OCI-LY7 (cell line): ENCODE measurements around the gene ARRDC5. TPM values are rescaled to one million over a fixed set of nuclear protein-coding genes. Genes with fewer than 3 reads are reported as not detected.

ENCODE experiments used
- BruUV-seq: library from RNA; stranded (reverse); fragments of 400-500 nt; replicated peaks from 2 replicates; lab custom pipeline; 2021; lab: Mats Ljungman, UMichigan
- CTCF ChIA-PET: fragments of 300-600 bp; sonication (Branson Sonifier 250); formaldehyde crosslinking; loops from one replicate; lab custom pipeline; 2022; ENCODE audit warnings: antibody characterized with exemption; ENCODE audit not compliant: unreplicated experiment; lab: Charles Lee
- POLR2A ChIA-PET: fragments of 300-600 bp; sonication (Branson Sonifier 250); formaldehyde crosslinking; loops from one replicate; lab custom pipeline; 2022; ENCODE audit warnings: antibody characterized with exemption; lab: Charles Lee
- DNase-seq: peaks from one replicate; pipeline ENCODE4 v3.0.0-alpha.2; 2015; ENCODE audit warnings: low spot score
- H2AFZ ChIP-seq: fragments of 200-600 bp; sonication (generic), shearing (Covaris generic); 2 replicates; pipeline ENCODE4 v1.6.1; 2014; ENCODE audit warnings: mild to moderate bottlenecking, antibody characterized with exemption, low read length, moderate library complexity
- H3K27ac ChIP-seq: fragments of 200-600 bp; sonication (generic); 2 replicates; pipeline ENCODE4 v1.5.1; 2014; ENCODE audit warnings: mixed run types, low read depth, mild to moderate bottlenecking, moderate library complexity, low read length, inconsistent platforms; ENCODE audit not compliant: poor library complexity, severe bottlenecking
- H3K36me3 ChIP-seq: fragments of 200-600 bp; sonication (generic); 2 replicates; pipeline ENCODE4 v1.6.1; 2014; ENCODE audit warnings: mild to moderate bottlenecking, antibody characterized with exemption, low read length, moderate library complexity, mixed read lengths; ENCODE audit not compliant: insufficient read depth
- H3K4me1 ChIP-seq: fragments of 200-600 bp; sonication (generic); 2 replicates; pipeline ENCODE4 v1.5.1; 2014; ENCODE audit warnings: mild to moderate bottlenecking, low read length; ENCODE audit not compliant: insufficient read depth, poor library complexity, severe bottlenecking
- H3K4me2 ChIP-seq: fragments of 200-600 bp; sonication (generic); 2 replicates; pipeline ENCODE4 v1.6.1; 2014; ENCODE audit warnings: mild to moderate bottlenecking, low read length
- H3K4me3 ChIP-seq: fragments of 200-600 bp; sonication (generic); 2 replicates; pipeline ENCODE4 v1.5.1; 2014; ENCODE audit warnings: mild to moderate bottlenecking, low read depth, low read length; ENCODE audit not compliant: poor library complexity, severe bottlenecking
- H3K79me2 ChIP-seq: fragments of 200-600 bp; sonication (generic); 2 replicates; pipeline ENCODE4 v1.6.1; 2016; ENCODE audit warnings: low read depth, mild to moderate bottlenecking, low read length, moderate library complexity, mixed read lengths; ENCODE audit not compliant: insufficient read depth
- H3K9me2 ChIP-seq: fragments of 200-600 bp; sonication (generic); 2 replicates; pipeline ENCODE4 v1.6.1; 2016; ENCODE audit warnings: mild to moderate bottlenecking, low read length, mixed read lengths; ENCODE audit not compliant: insufficient read depth
- H3K9me3 ChIP-seq: fragments of 200-600 bp; sonication (generic); 2 replicates; pipeline ENCODE4 v1.6.1; 2014; ENCODE audit warnings: mild to moderate bottlenecking, mixed run types, low read length, mixed read lengths
- H4K20me1 ChIP-seq: fragments of 200-600 bp; sonication (generic); 2 replicates; pipeline ENCODE4 v1.6.1; 2014; ENCODE audit warnings: mild to moderate bottlenecking, antibody characterized with exemption, low read length, moderate library complexity, mixed read lengths; ENCODE audit not compliant: insufficient read depth
- EZH2phosphoT487 ChIP-seq: fragments of 200-600 bp; sonication (generic); IDR thresholded peaks from 2 replicates; pipeline ENCODE4 v1.6.1; 2018; ENCODE audit warnings: low read depth, borderline replicate concordance, mild to moderate bottlenecking, mixed run types, antibody characterized with exemption, low read length, moderate library complexity, mixed read lengths
- intact Hi-C: fragments of 100-400 bp; cut with micrococcal nuclease; formaldehyde crosslinking; loops from one replicate; pipeline ENCODE4 v1.10.0; 2022; ENCODE audit not compliant: unreplicated experiment
- total RNA-seq, 2 experiments: library from RNA; depleted of rRNA in 1 of 2; stranded (reverse); fragments of >200 nt in 1 of 2; shearing (Covaris generic) in 1 of 2; gene quantifications; 2 replicates each; pipeline ENCODE4 v1.2.3, GENCODE V29; 2014 to 2022
- TF ChIP-seq, protein P1 (sequence below): fragments of 200-600 bp; sonication (generic); conservative IDR thresholded peaks from 2 replicates; pipeline ENCODE4 v1.5.1; 2014; ENCODE audit warnings: mild to moderate bottlenecking, antibody characterized with exemption, low read length, moderate library complexity, mixed read lengths

The ARRDC5 gene
- total RNA-seq, 2 experiments from 2014 or later = not detected

DNA sequence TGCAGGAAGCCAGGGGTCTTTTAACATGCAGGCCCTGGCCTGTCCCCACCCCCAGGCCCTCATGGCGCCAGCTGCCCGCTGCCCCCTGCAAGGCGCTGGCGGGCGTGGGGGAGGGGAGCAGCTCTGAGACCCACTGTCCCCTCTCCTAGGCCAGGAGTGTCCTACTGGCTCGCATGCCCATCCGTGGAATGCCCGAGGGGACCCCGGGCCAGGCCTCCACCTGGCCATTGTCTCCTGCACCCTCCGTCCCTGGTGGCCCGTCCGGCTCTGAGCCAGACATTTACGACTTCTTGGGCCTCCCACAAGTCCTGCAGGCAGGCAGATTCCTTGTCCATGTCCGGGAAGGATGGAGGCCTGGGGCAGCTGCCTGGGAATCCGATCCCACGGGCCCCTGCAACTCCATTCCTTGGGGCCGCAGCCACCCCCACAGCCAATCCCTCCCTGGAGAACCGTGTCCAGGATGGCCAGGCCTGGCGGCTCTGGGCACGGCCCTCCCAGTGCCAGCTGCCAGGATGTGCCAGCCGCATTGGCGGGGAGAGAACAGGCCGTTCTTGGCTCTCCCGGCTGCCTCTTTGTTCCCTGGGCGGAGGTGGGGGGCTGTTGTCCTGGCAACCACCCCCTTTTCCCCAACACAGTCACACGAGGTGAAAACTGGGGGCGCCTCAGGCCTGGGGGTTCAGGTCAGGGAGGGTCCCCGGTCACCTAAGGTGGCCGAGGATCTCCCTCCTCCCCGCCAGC, 24.8 kb downstream of the ARRDC5 start:
- Histone ChIP-seq H3K4me2 (peak overlapping the region; percentile 62), H2AFZ (peak overlapping the region; percentile 24; the same call in 1 of the 2 replicates)
- CTCF ChIA-PET = interaction anchor here (0.6 kb wide), 1 partner anchor 472 kb away, joined by 3 read pairs; no protein-coding TSS in a partner anchor

DNA sequence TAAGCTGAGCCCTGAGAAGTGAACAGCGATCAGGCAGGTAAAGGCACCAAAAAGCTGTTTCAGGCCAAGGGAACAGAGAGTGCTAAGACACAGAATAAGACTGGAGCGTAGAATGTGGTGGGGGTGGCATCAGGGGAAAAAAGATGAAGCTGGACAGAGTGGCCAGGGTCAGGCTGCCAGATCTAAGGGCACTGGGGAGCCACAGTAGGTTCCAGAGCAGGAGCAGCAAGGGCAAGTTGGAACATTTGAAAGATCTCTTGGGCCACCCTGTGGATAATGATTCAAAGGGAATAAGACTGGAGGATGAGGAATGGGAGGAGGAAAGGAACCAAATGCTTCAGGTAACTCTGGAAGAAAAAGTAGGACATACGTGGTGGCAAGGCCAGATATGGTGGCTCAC, 28.8 kb downstream of the ARRDC5 start:
- TF ChIP-seq EZH2phosphoT487 = no peak
- TF ChIP-seq, protein P1, sequence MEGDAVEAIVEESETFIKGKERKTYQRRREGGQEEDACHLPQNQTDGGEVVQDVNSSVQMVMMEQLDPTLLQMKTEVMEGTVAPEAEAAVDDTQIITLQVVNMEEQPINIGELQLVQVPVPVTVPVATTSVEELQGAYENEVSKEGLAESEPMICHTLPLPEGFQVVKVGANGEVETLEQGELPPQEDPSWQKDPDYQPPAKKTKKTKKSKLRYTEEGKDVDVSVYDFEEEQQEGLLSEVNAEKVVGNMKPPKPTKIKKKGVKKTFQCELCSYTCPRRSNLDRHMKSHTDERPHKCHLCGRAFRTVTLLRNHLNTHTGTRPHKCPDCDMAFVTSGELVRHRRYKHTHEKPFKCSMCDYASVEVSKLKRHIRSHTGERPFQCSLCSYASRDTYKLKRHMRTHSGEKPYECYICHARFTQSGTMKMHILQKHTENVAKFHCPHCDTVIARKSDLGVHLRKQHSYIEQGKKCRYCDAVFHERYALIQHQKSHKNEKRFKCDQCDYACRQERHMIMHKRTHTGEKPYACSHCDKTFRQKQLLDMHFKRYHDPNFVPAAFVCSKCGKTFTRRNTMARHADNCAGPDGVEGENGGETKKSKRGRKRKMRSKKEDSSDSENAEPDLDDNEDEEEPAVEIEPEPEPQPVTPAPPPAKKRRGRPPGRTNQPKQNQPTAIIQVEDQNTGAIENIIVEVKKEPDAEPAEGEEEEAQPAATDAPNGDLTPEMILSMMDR = no peak
- Histone ChIP-seq H3K4me1 (peaks cover 47% of the 10 kb centered on the region), H3K4me2 (no peak overlapping the region), H3K9me2 (no peaks in the 10 kb centered on the region), H3K4me3 (no peak overlapping the region), H2AFZ (no peak overlapping the region), H4K20me1 (no peaks in the 10 kb centered on the region), H3K79me2 (no peaks in the 10 kb centered on the region), H3K27ac (peak overlapping the region; percentile 32), H3K36me3 (no peaks in the 10 kb centered on the region), H3K9me3 (no peaks in the 10 kb centered on the region)
- CTCF ChIA-PET = no interaction called here
- intact Hi-C loops = no loop called here
- POLR2A ChIA-PET = no interaction called here
- BruUV-seq = no TSS peak
- DNase-seq = no peak

More for the DNA sequence above, 24.8 kb downstream of the ARRDC5 start:
- peak; percentile 31 for DNase-seq
- TF ChIP-seq, protein P1 = no peak
- no peak for TF ChIP-seq EZH2phosphoT487
- intact Hi-C loops = no loop called here
- H3K4me1 ChIP-seq = peaks cover 62% of the 10 kb centered on the region
- H3K27ac ChIP-seq = peak overlapping the region; percentile 78
- H3K4me3 ChIP-seq = peak overlapping the region; percentile 39
- BruUV-seq = no TSS peak
- H4K20me1 ChIP-seq = no peaks in the 10 kb centered on the region
- no peaks in the 10 kb centered on the region for H3K9me2 ChIP-seq
- POLR2A ChIA-PET = interaction anchor here (1.1 kb wide), 1 partner anchor 27 kb away, joined by 3 read pairs; no protein-coding TSS in a partner anchor
- H3K79me2 ChIP-seq = no peaks in the 10 kb centered on the region
- H3K36me3 ChIP-seq = no peaks in the 10 kb centered on the region
- no peaks in the 10 kb centered on the region for H3K9me3 ChIP-seq

DNA sequence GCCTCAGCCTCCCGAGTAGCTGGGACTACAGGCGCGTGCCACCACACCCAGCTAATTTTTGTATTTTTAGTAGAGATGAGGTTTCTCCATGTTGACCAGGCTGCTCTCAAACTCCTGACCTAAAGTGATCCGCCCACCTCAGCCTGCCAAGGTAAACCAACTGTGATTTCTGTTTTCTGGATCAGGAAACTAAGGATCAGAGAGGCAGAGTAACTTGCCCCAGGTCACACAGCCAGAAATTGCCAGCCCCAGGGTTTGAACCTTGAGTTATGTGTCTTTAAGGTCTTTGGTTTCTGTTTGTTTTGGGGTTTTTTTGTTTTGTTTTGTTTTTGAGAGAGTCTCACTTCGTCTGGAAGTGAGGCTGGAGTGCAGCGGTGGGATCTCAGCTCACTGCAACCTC, 31.0 kb downstream of the ARRDC5 start:
- no peak overlapping the region for H3K27ac ChIP-seq
- H3K4me3 ChIP-seq = no peak overlapping the region
- H3K9me3 ChIP-seq = no peaks in the 10 kb centered on the region
- H2AFZ ChIP-seq = no peak overlapping the region
- no peaks in the 10 kb centered on the region for H3K9me2 ChIP-seq
- no peak for DNase-seq
- TF ChIP-seq EZH2phosphoT487 = no peak
- TF ChIP-seq, protein P1 = no peak
- intact Hi-C loops = loop anchor here (1.0 kb wide), 2 partner anchors 40 to 160 kb away; no protein-coding TSS in a partner anchor
- POLR2A ChIA-PET = interaction anchor here (0.6 to 1.4 kb wide), 4 partner anchors 16 to 43 kb away, joined by 3 to 11 read pairs (median 4); no protein-coding TSS in a partner anchor
- no peaks in the 10 kb centered on the region for H4K20me1 ChIP-seq
- H3K36me3 ChIP-seq = 0 out of 2 replicates have a peak, but pooled peaks cover under 1% of the 10 kb centered on the region
- H3K79me2 ChIP-seq = peaks cover 6% of the 10 kb centered on the region
- BruUV-seq = no TSS peak
- CTCF ChIA-PET = no interaction called here
- H3K4me1 ChIP-seq = peaks cover 36% of the 10 kb centered on the region
- no peak overlapping the region for H3K4me2 ChIP-seq
